HG03060 (cell line): ENCODE data around the gene SAP30.
A peak's percentile ranks its signal among the peaks of the same experiment; 100 is the strongest.

Source experiments
- ATAC-seq: cut with Tn5 transposase; IDR thresholded peaks from one replicate; pipeline ENCODE4 v1.9.1; 2021; ENCODE audit warnings: low read depth, moderate number of reproducible peaks; ENCODE audit not compliant: unreplicated experiment

Gene SAP30

DNA sequence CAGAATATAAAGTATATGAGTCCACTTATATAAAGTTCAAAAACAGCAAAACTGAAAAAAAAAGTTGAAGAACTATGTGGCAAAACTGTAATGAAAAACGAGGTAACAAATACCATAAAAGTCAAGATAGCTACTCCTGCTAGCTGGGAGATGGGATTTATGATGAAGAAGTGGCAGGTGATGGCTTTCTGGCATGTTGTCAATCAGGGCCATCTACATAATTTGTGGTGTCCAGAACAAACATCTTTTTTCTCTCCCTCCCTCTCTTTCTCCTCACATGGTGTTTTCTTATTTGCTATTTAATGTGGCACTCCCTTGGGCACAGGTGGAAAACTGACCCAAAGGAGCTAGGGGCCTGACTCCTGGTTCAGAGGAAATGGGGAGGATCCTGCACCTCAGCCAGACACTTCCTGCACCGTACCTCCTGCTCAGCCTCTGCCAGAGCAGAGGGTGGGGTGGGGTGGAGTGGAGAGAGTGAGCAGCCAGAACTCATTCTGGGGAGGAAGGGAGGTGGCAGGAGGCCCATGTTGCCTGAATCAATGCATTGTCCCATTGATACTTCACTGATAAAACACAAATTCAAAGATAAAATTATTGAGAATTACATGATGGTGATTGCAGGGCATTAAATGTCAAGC, 5.3 kb upstream of the SAP30 start:
- ATAC-seq, result no peak

DNA sequence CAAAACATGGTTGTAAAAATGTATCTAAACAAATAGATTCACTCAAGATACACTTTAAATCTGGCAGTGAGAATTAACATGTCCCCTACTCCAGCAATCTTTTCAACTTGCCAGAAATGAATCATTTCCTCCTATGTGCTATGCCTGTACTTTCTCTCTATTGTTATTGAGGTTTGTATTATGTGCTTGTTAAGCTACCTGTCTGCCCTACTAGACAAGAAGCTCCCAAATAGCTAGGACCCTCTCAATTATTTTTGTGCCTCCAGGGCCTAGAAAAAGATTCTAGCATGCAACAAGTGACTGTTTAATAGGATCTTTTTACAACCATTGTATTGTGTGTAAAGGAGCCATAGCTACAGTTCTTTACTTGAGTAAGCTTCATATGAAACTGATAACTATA, 3.5 kb upstream of the SAP30 start:
- ATAC-seq, result peak; percentile 19

DNA sequence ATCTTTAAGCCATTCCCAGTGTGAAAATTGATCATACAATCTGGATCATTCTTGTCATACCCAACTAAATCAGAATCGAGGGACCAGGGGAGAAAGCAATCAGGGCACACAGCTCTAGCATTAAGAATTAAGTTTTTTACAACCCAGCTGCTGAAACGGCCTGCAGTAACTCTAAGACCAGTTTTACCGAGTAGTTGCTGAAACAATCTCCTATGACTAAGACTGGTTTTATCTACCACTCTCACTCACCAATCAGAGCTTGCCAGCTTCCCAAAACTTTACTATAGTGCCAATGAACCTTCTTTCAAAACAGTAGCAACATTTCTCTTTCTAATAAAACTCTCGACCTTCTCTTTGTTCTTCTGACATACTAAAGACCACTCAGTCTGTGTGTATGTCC, 2.8 kb upstream of the SAP30 start:
- ATAC-seq, result no peak

DNA sequence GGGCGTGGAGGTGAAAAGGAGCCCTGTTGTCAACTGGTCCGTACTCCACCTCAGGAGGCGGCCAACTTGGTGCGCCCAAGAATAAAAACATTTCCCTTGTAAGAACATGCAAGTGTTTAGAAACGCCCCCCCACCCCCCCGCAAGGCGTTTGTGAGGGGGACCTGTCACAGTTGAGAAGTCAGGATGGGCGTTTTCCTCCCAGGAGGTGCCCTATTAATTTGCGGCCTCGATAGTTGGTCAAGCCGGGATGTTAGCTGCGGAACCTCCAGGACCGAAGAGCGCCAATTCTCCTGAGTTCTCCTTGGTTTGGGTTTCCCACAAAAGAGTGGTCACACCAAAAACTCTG, 651 bp upstream of the SAP30 start:
- no peak for ATAC-seq

DNA sequence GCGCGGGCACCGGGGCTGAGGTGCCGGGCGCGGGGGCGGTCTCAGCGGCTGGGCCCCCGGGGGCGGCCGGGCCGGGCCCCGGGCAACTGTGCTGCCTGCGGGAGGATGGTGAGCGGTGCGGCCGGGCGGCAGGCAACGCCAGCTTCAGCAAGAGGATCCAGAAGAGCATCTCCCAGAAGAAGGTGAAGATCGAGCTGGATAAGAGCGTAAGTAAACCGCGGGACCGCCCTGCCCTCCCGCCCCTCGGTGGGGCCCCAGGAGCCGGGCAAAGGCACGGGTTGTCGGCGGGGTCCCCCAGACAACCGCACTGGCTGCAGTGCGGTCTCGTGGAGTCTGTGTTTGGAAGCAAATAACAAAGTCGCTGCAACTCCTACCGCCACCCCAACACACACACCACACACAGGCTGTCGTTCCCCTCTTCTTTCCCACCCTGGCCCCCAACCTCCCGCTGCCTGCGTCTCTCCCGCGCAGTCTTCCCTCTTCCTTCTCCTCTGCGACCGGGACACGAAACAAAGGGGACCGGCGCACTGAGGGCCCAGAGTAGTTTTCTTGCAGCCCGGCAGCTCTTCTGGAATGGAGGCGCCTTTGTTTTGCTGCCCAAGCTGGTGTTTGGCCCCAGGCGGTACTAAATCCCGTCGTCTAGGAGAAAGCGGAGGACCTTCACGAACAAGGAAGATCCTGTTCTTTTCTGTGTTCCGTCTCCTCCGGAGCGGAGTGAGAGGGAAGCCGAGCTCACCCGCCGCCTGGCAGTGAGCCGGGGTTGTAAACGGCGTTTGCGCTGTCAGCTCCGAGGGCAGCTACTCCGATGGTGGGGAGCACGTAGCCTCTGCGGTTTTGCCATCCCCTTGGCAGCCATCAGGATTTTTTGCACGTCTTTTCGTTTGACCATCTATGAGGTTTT, 788 bp downstream of the SAP30 start:
- peak; percentile 0 for ATAC-seq

DNA sequence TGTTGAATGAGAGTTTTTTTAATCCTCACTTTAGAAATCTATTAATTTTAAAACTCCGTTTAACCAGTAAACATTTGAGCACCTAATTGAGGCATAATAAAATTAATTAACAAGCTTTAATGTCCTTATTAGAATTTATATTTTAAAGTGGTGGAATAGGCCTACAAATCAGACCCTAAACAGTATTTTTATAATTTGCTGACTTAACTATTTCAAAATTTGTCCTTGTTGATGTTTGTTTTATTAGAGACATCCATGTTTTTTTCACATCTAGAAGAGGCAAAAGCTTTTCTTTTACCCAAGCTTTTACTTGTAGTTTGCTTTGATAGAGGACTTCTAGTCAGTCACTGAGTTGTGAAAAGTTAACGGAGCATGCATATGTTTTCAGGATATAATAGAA, 3.8 kb downstream of the SAP30 start:
- no peak for ATAC-seq

DNA sequence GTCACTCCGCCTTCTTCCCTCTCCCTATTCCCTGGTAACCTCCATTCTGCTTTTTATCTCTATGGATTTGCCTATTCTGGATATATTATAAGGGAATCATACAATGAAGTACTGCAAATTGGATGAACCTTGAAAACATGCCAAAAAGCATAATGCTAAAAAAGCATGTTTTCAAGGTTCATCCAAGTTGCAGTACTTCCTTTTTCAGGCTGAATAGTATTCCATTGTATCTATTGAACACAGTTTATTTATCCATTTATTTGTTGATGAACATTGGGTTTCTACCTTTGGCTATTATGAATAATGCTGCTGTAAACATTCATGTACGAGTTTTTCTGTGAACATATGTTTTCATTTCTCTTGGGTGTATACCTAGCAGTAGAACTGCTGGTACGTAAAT, 9.2 kb downstream of the SAP30 start:
- ATAC-seq, result no peak

DNA sequence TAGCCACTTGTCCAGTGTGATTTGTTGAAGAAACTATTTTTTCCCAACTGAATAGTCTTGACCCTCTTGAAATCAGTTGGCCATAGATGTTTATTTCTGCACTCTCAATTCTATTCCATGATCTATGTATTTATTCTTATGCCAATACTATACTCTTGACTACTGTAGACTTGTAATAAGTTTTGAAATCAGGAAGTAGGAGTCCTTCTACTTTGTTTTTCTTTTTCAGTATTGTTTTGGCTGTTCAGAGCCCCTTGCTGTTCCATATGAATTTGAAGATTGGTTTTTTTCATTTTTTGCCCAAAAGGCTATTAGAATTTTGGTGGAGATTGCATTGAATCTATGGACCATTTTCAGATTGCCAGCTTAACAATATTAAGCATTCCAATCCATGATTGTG, 10.2 kb downstream of the SAP30 start:
- no peak for ATAC-seq

DNA sequence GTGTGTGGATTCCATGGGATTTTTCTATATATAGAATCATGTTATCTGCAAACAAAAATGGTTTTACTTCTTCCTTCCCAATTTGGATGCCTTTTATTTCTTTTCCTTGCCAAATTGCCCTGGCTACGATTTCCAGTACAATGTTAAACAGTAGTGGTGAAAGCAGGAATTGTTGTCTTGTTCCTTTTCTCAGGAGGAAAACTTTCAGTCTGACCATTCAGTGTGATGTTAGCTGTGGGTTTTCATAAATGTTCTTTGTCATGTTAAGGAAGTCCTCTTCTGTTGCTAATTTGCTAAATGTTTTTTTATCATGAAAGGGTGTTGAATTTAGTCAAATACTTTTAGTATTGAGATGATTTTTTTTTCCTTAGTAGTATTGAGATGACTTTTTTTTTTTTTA, 10.9 kb downstream of the SAP30 start:
- no peak for ATAC-seq

DNA sequence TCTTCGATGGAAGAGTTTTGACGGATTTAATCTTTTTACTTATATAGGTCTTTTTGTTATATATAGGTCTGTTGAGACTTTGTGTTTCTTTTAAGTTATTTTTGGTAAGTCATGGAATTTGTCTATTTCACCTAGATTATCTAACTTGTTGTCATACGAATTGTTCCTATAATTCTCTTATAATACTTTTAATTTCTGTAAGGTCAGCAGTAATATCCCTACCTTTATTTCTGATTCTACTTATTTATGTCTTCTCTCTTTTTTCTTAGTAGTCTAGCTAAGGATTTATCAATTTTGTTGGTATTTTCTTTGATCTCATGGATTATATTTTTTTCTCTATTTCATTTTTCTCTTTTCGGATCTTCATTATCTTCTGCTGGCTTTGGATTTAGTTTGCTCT, 11.6 kb downstream of the SAP30 start:
- ATAC-seq, result no peak

DNA sequence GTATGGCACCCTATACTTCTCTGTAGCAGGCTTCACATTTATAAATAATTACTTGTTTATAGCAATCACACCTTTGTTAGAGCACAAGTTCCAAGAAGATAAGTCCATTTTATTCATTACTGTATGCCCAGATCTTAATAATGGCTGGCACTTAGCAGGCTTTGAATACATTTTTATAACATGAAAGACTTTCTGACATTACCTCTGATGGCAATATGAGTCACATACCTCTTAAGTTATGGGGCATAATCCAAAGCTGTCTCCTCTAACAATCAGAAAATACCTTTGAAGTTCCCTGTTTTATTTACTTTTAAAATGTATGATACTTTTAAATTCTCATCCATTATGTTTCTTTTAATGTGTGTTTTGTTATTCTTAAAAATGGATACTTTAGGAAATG, 16.0 kb downstream of the SAP30 start:
- ATAC-seq, result no peak

DNA sequence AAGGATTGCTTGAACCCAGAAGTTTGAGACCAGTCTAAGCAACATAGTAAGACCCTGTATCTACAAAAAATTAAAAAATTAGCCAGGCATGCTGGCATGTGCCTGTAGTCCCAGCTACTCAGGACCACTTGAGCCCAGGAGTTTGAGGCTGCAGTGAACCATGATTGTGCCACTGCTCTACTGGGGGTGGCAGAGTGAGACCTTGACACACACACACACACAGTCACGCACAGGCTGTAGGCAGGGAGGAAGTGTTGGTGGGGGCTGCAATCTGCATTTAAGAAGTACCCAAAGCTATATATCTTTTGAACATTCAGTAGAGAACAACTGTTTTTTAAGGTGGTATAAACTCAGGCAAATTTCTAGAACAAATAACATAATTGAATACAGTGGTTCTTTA, 20.9 kb downstream of the SAP30 start:
- no peak for ATAC-seq

DNA sequence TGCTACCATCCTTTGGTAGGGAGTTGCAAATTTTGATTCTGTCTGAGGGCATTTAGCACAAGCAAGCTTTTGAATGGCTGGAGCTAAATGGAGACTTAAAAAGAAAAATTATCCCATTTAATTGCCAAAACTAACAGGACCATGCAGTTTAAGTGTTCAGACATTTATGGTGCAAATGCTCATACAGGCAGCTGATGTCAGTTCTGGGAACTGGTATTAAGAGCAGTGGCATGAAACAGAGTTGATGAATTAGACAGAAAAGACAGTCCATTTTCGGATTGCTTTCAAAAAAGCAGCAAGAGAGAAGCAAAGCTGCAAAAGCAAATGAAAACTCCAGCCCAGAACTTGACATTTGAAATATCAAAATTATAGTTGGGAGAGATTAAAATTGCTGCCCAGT, 26.9 kb downstream of the SAP30 start:
- no peak for ATAC-seq

DNA sequence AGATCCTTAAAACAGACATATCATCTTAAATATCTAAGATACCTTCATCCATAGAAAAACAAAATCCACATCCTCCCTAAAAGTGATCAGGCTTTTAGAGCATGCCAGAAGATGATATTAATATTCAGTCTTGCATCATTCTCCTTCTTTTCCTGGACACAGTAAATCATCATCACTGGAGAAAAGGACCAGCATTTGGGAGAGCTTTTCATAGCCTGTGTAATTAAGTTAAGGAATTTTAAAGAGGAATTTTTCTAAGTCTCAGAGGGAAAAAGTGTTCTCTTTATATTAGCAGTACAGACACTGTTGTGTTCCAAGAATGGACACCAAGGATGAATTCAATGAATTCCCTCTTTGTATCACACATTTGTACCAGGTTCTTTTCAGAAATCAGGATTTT, 27.5 kb downstream of the SAP30 start:
- ATAC-seq, result no peak

DNA sequence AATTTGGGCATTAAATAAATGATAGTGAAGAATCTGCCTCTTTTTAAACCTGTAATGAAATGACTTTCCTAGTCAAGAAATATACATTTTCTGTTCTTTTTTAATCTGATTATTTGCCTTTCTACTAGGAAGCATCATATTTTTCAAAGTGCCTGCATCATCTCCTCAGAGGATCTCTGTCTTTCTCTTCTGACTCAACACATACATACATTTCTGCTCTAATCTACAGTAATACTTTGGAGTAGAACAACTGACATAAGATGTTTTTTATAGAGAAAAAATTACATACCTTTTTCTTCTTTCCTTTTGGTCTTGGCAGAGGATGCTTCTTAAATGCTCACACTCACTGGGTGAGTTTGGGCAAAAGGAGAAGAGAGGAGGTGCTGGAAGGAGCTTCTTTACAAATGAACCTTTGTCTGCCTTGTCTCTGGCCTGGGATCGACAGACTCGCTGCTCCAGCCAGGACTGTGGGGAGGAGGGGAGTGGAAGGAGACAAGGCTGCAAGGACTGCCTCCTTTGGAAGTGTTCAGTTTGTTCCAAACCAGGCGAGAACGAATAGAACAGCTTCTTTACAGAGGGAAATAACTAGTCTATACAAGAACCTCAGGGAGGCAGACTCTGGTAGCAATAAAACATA, 28.1 kb downstream of the SAP30 start, which contains the start of gene SCRG1:
Gene SCRG1, minus strand, starts transcription at position 338 of the 637 bp plus-strand sequence. CDS start 7,702 bp downstream, outside the sequence.
- no peak for ATAC-seq

DNA sequence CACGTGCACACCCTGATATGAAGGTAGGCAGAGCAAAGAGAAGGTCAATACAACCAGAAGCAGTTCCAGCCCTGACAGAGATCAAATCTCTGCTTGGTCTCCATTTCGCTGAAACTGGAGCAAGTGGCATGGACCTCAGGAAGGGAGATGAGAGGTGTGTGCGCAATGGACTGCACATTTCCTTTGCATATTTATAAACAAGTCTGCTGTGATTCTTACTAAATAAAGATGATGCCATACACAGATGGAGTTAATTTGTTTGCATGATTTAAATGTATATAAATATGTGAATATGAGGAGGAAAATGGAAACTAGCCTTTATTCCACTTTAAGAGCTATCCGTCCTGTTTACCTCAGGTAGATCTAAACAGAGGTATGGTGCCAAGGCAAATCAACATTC, 30.3 kb downstream of the SAP30 start:
- no peak for ATAC-seq

DNA sequence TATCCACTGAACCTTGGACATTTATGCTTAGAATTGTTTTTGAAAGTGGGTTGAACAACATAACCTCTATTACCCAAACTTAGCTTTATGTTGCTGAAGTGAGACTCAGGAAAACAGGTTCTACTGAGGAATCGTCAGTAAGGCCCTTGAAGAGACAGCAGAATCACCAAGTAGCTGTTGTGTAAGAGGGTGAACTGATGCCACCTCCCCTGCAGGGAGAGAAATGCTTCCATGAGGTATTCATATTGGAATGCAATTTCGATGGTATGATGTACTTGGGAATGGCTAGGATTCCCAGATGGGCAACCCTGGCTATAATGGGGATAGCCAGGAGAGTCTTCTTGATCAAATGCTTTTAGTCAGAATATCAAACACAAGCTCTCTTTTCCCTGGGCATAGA, 32.3 kb downstream of the SAP30 start:
- ATAC-seq, result no peak

DNA sequence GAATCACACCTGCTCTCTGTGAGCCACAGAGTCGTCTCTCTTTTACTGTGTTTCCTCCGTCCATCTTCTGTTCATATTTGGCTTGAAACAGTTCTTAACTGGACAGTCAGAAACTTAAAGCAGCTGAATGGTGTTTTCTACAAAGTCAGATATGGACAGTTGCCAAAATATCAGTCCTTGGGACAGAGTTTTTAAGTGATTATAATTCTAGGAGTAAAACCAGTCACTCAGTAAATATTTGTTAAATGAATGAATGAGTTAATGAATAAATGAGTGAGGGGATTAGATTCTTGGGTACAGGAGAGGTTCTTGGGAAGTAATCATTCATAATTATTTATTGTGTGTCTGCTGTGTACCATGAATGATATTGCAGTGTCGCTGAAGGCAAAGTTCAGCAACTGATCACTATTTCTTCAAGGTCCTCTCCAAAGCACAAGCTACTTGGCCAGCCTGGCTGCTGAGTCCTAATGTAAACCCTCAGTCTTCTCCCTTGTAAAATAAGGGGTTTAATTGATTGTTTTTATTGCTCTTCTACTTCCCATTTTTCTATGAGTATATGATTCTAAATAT, 33.6 kb downstream of the SAP30 start:
- no peak for ATAC-seq

DNA sequence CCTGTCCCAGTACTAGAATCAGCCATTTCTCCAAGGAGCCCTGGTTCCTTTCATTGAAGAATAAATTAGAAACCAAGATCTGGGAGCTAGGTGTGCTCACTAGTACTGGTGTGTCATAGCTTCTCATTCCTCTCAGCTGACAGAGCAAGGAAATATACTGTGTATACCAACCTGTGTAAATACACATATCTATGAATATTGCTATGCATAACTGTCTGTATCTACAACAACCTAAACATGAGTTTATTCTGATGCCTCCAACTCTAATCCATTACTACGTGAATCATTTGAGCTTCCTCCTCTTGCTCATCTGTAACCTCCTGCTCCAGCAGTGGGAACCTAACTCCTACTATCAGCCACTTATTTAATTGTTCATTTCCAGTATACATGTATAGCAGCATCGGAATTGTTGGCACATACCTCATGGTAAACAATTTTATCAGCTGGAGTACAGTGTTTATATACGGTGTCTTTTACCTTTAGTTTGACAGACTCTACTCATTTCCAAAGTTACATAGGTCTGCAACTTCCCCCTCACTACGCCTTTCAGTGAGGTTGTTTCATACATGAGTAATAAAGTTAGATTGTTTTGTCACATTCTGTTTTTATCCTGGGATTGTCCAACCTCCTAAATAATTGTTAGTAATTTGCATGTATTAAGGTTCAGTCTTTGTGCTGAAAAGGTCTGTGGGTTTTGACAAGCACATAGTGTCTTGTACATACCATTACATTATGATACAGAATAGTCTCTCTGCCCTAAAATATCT, 35.3 kb downstream of the SAP30 start:
- no peak for ATAC-seq

DNA sequence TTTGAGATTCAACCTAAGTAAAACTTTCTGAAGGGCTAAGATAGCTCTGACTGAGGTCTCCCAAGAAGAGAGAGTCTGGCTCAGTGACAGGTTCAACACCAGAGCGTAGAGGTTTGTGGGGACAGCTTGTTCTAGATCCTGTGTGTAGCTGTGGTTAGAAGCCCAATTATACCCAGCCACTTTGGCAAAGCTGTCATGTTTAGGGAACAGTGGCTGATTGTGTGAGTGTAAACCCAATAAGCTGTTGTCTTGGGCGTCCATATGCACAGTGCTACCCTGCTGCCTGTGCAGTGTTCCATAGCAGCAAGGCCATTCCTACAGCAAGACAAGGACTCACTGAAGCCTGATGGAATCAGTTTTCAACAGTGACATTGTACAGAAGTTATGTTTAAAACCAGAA, 39.3 kb downstream of the SAP30 start:
- no peak for ATAC-seq
